Placental epithelial cell (primary cell): Measurements from ENCODE around the gene JHY. TPM values are rescaled to one million over a fixed set of nuclear protein-coding genes. Genes with fewer than 3 reads are reported as not detected.

ENCODE experiments used
- small RNA-seq: library from RNA; depleted of rRNA; stranded (forward); fragments of <200 nt; gene quantifications from one replicate; pipeline ENCODE3, GENCODE V24; 2012
- total RNA-seq: library from RNA; depleted of rRNA; stranded (reverse); fragments of >200 nt; gene quantifications from 2 replicates; pipeline ENCODE4 v1.2.3, GENCODE V29; 2012

JHY gene
- total RNA-seq = 5.5 and 6.4 TPM in 2 replicates

GRCh38 chr11:122882189-122882856, at the start of gene JHY:
Gene JHY, plus strand, starts transcription at chr11:122882759. Its CDS starts 3,091 bp downstream, at chr11:122885850.

GRCh38 chr11:122981388-122982264, 99.1 kb downstream of the JHY start, which contains the start of gene BSX:
Gene BSX, minus strand, starts transcription at chr11:122981834. Its CDS starts 163 bp downstream, at chr11:122981671.

Small RNA genes lying within 50 kb of the gene (small RNA-seq; reads per million reads assigned to genes)
- not detected for gene RNU4-23P

Other genes with a start within 250 kb of the JHY start
- 59.7 and 207 TPM in 2 replicates for gene UBASH3B, start 227.0 kb upstream of the JHY start, total RNA-seq
- not detected in 2 replicates for gene CRTAM, start 44.3 kb upstream of the JHY start, total RNA-seq
- not detected in 2 replicates for gene BSX, start 99.1 kb downstream of the JHY start, total RNA-seq
- 1,144 and 2,381 TPM in 2 replicates for gene HSPA8, start 179.4 kb downstream of the JHY start, total RNA-seq